HepG2 (cell line): Measurements from ENCODE around the gene KCNH6. TPM values are rescaled to one million over a fixed set of nuclear protein-coding genes. Genes with fewer than 3 reads are reported as not detected.
A peak's percentile ranks its signal among the peaks of the same experiment; 100 is the strongest.

Source experiments
- ATF6 ChIP-seq: sonication (generic); formaldehyde crosslinking; conservative IDR thresholded peaks from 2 replicates; pipeline ENCODE4 v1.4.0; 2020; ENCODE audit warnings: missing genetic modification reagents
- BHLHE40 ChIP-seq: IDR thresholded peaks from 2 replicates; pipeline ENCODE4 v1.6.1; 2011; ENCODE audit warnings: low read length, improper control_type of control experiment
- DBP ChIP-seq: sonication (generic); formaldehyde crosslinking; IDR thresholded peaks from 2 replicates; pipeline ENCODE4 v1.4.0; 2020; ENCODE audit warnings: missing genetic modification reagents; ENCODE audit errors: not compliant biosample characterization
- ESRRA ChIP-seq: sonication (generic); formaldehyde crosslinking; IDR thresholded peaks from 2 replicates; pipeline ENCODE4 v1.5.1; 2020; ENCODE audit warnings: mild to moderate bottlenecking, low read depth, missing genetic modification reagents
- FOXM1 ChIP-seq: sonication (generic); formaldehyde crosslinking; IDR thresholded peaks from 2 replicates; pipeline ENCODE4 v1.5.0; 2020; ENCODE audit warnings: missing genetic modification reagents
- HNF4G ChIP-seq, 2 experiments: sonication (generic) in 1 of 2; formaldehyde crosslinking in 1 of 2; IDR thresholded peaks; 2 replicates each; pipeline versions ENCODE4 v1.4.0 to v1.6.1; 2011 to 2020; ENCODE audit warnings: borderline replicate concordance in 2 of 2, low read depth in 2 of 2, mild to moderate bottlenecking in 2 of 2, low read length in 1 of 2, missing genetic modification reagents in 1 of 2, moderate library complexity in 1 of 2
- IRF2 ChIP-seq: IDR thresholded peaks from 2 replicates; pipeline ENCODE4 v1.6.1; 2018; ENCODE audit warnings: missing genetic modification reagents, missing compliant biosample characterization
- RCOR2 ChIP-seq: IDR thresholded peaks from 2 replicates; pipeline ENCODE4 v1.6.1; 2016; ENCODE audit warnings: missing biosample characterization, missing genetic modification reagents
- SMAD1 ChIP-seq: sonication (generic); formaldehyde crosslinking; IDR thresholded peaks from 2 replicates; pipeline ENCODE4 v1.4.0; 2020; ENCODE audit warnings: missing genetic modification reagents, low read depth, mild to moderate bottlenecking, borderline replicate concordance
- SMAD9 ChIP-seq: sonication (generic); formaldehyde crosslinking; IDR thresholded peaks from 2 replicates; pipeline ENCODE4 v1.5.1; 2020; ENCODE audit warnings: mild to moderate bottlenecking, missing genetic modification reagents
- SUZ12 ChIP-seq: fragments of 150-350 bp; IDR thresholded peaks from 2 replicates; pipeline ENCODE4 v1.6.1; 2014; ENCODE audit warnings: low read depth, low read length
- ZNF615 ChIP-seq: sonication (generic); formaldehyde crosslinking; IDR thresholded peaks from 2 replicates; pipeline ENCODE4 v1.5.0; 2020; ENCODE audit warnings: mild to moderate bottlenecking, missing genetic modification reagents, borderline replicate concordance
- ZNF629 ChIP-seq: sonication (generic); formaldehyde crosslinking; conservative IDR thresholded peaks from 2 replicates; pipeline ENCODE4 v1.5.0; 2020; ENCODE audit warnings: missing genetic modification reagents
- ZNF674 ChIP-seq: sonication (generic); formaldehyde crosslinking; IDR thresholded peaks from 2 replicates; pipeline ENCODE4 v1.5.0; 2020; ENCODE audit warnings: low read depth, mild to moderate bottlenecking, missing genetic modification reagents
- ZNF790 ChIP-seq: sonication (generic); formaldehyde crosslinking; IDR thresholded peaks from 2 replicates; pipeline ENCODE4 v1.8.0; 2022; ENCODE audit warnings: missing genetic modification reagents, mild to moderate bottlenecking, borderline replicate concordance
- ZSCAN29 ChIP-seq: sonication (generic); formaldehyde crosslinking; conservative IDR thresholded peaks from 2 replicates; pipeline ENCODE4 v1.4.0; 2020; ENCODE audit warnings: mild to moderate bottlenecking, missing genetic modification reagents
- polyA plus RNA-seq, 8 experiments: library from polyadenylated mRNA; depleted of rRNA in 3 of 8; stranded (reverse) in 7 of 8; unstranded in 1 of 8; fragments of >200 nt; fragmentation: Illumina TruSeq in 4 of 8; extraction: Trizol in 4 of 8; gene quantifications; 2 replicates each; pipeline versions ENCODE4 v1.2.1 to v1.2.3, GENCODE V29; 2011 to 2016; ENCODE audit warnings: low read depth in 4 of 8, missing spikeins in 1 of 8, mixed read lengths in 1 of 8; ENCODE audit not compliant: insufficient read depth in 1 of 8
- total RNA-seq, 5 experiments: library from RNA; depleted of rRNA; stranded (reverse); fragments of >200 nt; fragmentation: Illumina TruSeq; extraction: Trizol; gene quantifications; 2 replicates each; pipeline ENCODE4 v1.2.3, GENCODE V29; 2016; ENCODE audit warnings: low read depth in 1 of 5
- TF ChIP-seq, protein P1 (sequence below): sonication (generic); formaldehyde crosslinking; IDR thresholded peaks from 2 replicates; pipeline ENCODE4 v1.4.0; 2020; ENCODE audit warnings: missing genetic modification reagents
- TF ChIP-seq, protein P2 (sequence below): sonication (generic); formaldehyde crosslinking; IDR thresholded peaks from 2 replicates; pipeline ENCODE4 v1.4.0; 2020; ENCODE audit warnings: missing genetic modification reagents, borderline replicate concordance

The KCNH6 gene
- total and polyA plus RNA-seq, 2 of the 13 experiments (the other 11 are each of a cell fraction or from before 2014, with no cell fraction given), result 0.05 to 0.18 TPM

DNA sequence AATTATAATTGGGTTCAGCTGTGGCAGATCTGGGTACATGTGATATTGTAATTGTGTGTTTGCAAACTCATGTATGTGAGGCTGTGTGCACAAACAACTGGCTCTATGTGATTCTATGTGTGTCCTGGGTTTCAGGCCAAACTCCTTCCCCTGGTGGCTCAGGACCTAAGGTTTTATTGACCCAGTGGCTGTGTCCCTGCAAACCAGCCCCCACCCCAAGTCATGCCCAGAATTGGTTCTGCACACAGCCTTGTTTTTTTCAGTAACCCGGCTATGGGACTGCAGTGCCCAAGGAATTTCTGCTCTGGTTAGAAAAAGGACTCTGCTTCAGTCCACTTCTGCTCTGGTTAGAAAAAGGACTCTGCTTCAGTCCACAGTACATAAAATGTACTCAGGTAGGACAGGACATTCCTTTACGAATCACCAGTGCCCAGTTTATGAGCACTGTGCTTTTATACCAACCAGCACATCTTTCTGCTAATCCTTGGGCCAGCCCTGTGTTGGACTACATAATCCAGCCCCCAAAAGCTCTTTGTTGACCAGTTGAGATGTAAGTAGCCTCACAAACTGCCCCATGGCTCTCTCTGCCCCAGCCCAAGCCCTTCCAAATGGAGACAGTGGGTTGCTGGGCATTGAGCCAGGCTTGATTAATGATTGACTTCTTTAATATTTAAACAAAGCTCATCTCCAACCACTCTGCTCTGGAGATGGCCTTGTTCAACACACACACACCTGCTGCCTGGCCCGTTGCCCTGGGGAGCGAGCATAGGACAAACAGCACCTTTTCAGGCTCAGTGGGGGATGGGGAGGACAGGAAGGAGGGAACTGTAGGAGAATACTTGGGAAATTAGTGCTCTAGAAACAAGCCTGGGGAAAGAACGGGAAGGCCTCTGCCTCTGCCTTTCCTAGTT lies 2.9 kb upstream of the KCNH6 start (continued):
- TF ChIP-seq, protein P1, sequence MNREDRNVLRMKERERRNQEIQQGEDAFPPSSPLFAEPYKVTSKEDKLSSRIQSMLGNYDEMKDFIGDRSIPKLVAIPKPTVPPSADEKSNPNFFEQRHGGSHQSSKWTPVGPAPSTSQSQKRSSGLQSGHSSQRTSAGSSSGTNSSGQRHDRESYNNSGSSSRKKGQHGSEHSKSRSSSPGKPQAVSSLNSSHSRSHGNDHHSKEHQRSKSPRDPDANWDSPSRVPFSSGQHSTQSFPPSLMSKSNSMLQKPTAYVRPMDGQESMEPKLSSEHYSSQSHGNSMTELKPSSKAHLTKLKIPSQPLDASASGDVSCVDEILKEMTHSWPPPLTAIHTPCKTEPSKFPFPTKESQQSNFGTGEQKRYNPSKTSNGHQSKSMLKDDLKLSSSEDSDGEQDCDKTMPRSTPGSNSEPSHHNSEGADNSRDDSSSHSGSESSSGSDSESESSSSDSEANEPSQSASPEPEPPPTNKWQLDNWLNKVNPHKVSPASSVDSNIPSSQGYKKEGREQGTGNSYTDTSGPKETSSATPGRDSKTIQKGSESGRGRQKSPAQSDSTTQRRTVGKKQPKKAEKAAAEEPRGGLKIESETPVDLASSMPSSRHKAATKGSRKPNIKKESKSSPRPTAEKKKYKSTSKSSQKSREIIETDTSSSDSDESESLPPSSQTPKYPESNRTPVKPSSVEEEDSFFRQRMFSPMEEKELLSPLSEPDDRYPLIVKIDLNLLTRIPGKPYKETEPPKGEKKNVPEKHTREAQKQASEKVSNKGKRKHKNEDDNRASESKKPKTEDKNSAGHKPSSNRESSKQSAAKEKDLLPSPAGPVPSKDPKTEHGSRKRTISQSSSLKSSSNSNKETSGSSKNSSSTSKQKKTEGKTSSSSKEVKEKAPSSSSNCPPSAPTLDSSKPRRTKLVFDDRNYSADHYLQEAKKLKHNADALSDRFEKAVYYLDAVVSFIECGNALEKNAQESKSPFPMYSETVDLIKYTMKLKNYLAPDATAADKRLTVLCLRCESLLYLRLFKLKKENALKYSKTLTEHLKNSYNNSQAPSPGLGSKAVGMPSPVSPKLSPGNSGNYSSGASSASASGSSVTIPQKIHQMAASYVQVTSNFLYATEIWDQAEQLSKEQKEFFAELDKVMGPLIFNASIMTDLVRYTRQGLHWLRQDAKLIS (CRISPR knock-in tag), result no peak
- TF ChIP-seq, protein P2, sequence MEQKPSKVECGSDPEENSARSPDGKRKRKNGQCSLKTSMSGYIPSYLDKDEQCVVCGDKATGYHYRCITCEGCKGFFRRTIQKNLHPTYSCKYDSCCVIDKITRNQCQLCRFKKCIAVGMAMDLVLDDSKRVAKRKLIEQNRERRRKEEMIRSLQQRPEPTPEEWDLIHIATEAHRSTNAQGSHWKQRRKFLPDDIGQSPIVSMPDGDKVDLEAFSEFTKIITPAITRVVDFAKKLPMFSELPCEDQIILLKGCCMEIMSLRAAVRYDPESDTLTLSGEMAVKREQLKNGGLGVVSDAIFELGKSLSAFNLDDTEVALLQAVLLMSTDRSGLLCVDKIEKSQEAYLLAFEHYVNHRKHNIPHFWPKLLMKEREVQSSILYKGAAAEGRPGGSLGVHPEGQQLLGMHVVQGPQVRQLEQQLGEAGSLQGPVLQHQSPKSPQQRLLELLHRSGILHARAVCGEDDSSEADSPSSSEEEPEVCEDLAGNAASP (CRISPR knock-in tag), result peak; percentile 85; the same call in 1 of the 2 replicates
- TF ChIP-seq BHLHE40 (peak; percentile 61), ZNF674 (no peak), SUZ12 (no peak), SMAD9 (no peak), DBP (no peak), HNF4G (IDR thresholded peaks at IDR 0.05; ENCODE audit: borderline replicate concordance, low read depth, low read length) (peak; percentile 60; the same call in 1 of the 2 replicates), HNF4G (CRISPR knock-in tag; IDR thresholded peaks at IDR 0.05; ENCODE audit: borderline replicate concordance, low read depth) (peak; percentile 68), ZNF790 (CRISPR knock-in tag) (no peak), ZNF615 (no peak; the same call in 1 of the 2 replicates), ESRRA (CRISPR knock-in tag) (0 out of 2 replicates have a peak, but pooled peaks have one; percentile 62), RCOR2 (CRISPR knock-in tag) (peak; percentile 78), FOXM1 (CRISPR knock-in tag) (no peak), ZSCAN29 (0 out of 2 replicates have a peak, but pooled peaks have one; percentile 25), IRF2 (CRISPR knock-in tag) (peak; percentile 80; the same call in 1 of the 2 replicates), ZNF629 (CRISPR knock-in tag) (peak; percentile 42; the same call in 1 of the 2 replicates), ATF6 (CRISPR knock-in tag) (no peak), SMAD1 (peak; percentile 96; the same call in 1 of the 2 replicates)
